ENCODE measurements around the gene PDZK1IP1.

PDZK1IP1 gene

GRCh38 chr1:47180603-47181094 lies 9.2 kb downstream of the PDZK1IP1 start:
- Histone ChIP-seq H3K79me2 (ENCODE audit: low read length) (no peaks in the 10 kb centered on the region), H3K27ac (ENCODE audit: low read length) (no peak overlapping the region), H3K36me3 (replicated peaks; ENCODE audit: insufficient read depth, low read length) (no peaks in the 10 kb centered on the region), H2AFZ (ENCODE audit: low read length) (no peak overlapping the region), H3F3A (ENCODE audit: insufficient read depth, low read length) (no peaks in the 10 kb centered on the region), H3K9ac (ENCODE audit: low read length) (no peak overlapping the region), H3K9me3 (replicated peaks; ENCODE audit: insufficient read depth, low read length) (no peaks in the 10 kb centered on the region), H3K27me3 (replicated peaks; ENCODE audit: insufficient read depth, low read length) (peaks cover 32% of the 10 kb centered on the region; the same call in 1 of the 2 replicates), H3K4me3 (ENCODE audit: low read length) (no peak overlapping the region), H3K4me1 (ENCODE audit: low read length) (no peaks in the 10 kb centered on the region), H4K20me1 (ENCODE audit: insufficient read depth, low read length) (no peaks in the 10 kb centered on the region), H3K4me2 (ENCODE audit: low read depth, low read length) (no peak overlapping the region), H3K9me2 (replicated peaks; ENCODE audit: insufficient read depth, low read length) (no peaks in the 10 kb centered on the region)
- no peak for DNase-seq
- TF ChIP-seq EZH2 (optimal IDR thresholded peaks at IDR 0.05; ENCODE audit: low read depth, low read length) = no peak
- no peak for TF ChIP-seq CTCF (IDR thresholded peaks at IDR 0.05; ENCODE audit: low read length)
- TF ChIP-seq EZH2phosphoT487 (IDR thresholded peaks at IDR 0.05; ENCODE audit: low read length) = no peak

- H3K27me3 ChIP-seq (replicated peaks; ENCODE audit: insufficient read depth, low read length) = peaks cover 32% of the 10 kb centered on the region; the same call in 1 of the 2 replicates
- H4K20me1 ChIP-seq (ENCODE audit: insufficient read depth, low read length) = no peaks in the 10 kb centered on the region
- H3K27ac ChIP-seq (ENCODE audit: low read length) = no peak overlapping the region
- H3K9me3 ChIP-seq (replicated peaks; ENCODE audit: insufficient read depth, low read length) = no peaks in the 10 kb centered on the region
- no peak overlapping the region for H2AFZ ChIP-seq (ENCODE audit: low read length)
- DNase-seq = no peak
- H3K4me3 ChIP-seq (ENCODE audit: low read length) = no peak overlapping the region
- no peaks in the 10 kb centered on the region for H3K4me1 ChIP-seq (ENCODE audit: low read length)
- no peak overlapping the region; the same call in 1 of the 2 replicates for H3K9ac ChIP-seq (ENCODE audit: low read length)
- no peaks in the 10 kb centered on the region for H3F3A ChIP-seq (ENCODE audit: insufficient read depth, low read length)
- TF ChIP-seq EZH2 (optimal IDR thresholded peaks at IDR 0.05; ENCODE audit: low read depth, low read length) = no peak
- TF ChIP-seq CTCF (IDR thresholded peaks at IDR 0.05; ENCODE audit: low read length) = no peak
- no peak for TF ChIP-seq EZH2phosphoT487 (IDR thresholded peaks at IDR 0.05; ENCODE audit: low read length)
- H3K36me3 ChIP-seq (replicated peaks; ENCODE audit: insufficient read depth, low read length) = no peaks in the 10 kb centered on the region
- H3K4me2 ChIP-seq (ENCODE audit: low read depth, low read length) = no peak overlapping the region
- no peaks in the 10 kb centered on the region for H3K9me2 ChIP-seq (replicated peaks; ENCODE audit: insufficient read depth, low read length)
- H3K79me2 ChIP-seq (ENCODE audit: low read length) = no peaks in the 10 kb centered on the region
Measured at GRCh38 chr1:47179988-47180563, 9.8 kb downstream of the PDZK1IP1 start.

- Histone ChIP-seq H3K9me3 (replicated peaks; ENCODE audit: insufficient read depth, low read length) (no peaks in the 10 kb centered on the region), H3K9me2 (replicated peaks; ENCODE audit: insufficient read depth, low read length) (no peaks in the 10 kb centered on the region), H3K4me1 (ENCODE audit: low read length) (no peaks in the 10 kb centered on the region), H3K9ac (ENCODE audit: low read length) (peak overlapping the region; percentile 20; the same call in 1 of the 2 replicates), H3K79me2 (ENCODE audit: low read length) (no peaks in the 10 kb centered on the region), H3K4me3 (ENCODE audit: low read length) (peak overlapping the region; percentile 57), H3K4me2 (ENCODE audit: low read depth, low read length) (peak overlapping the region; percentile 92; the same call in 1 of the 2 replicates), H2AFZ (ENCODE audit: low read length) (peak overlapping the region; percentile 80), H3K27ac (ENCODE audit: low read length) (no peak overlapping the region), H3K36me3 (replicated peaks; ENCODE audit: insufficient read depth, low read length) (no peaks in the 10 kb centered on the region), H4K20me1 (ENCODE audit: insufficient read depth, low read length) (no peaks in the 10 kb centered on the region), H3K27me3 (replicated peaks; ENCODE audit: insufficient read depth, low read length) (peaks cover 35% of the 10 kb centered on the region; the same call in 1 of the 2 replicates), H3F3A (ENCODE audit: insufficient read depth, low read length) (no peaks in the 10 kb centered on the region)
- peak; percentile 86 for DNase-seq
- TF ChIP-seq EZH2phosphoT487 (IDR thresholded peaks at IDR 0.05; ENCODE audit: low read length) = no peak
- TF ChIP-seq EZH2 (optimal IDR thresholded peaks at IDR 0.05; ENCODE audit: low read depth, low read length) = no peak
- TF ChIP-seq CTCF (IDR thresholded peaks at IDR 0.05; ENCODE audit: low read length) = peak; percentile 90
Measured at GRCh38 chr1:47179017-47179987, 10.5 kb downstream of the PDZK1IP1 start.
